ENCODE results near the gene RET. TPM values are rescaled to one million over a fixed set of nuclear protein-coding genes. Genes with fewer than 3 reads are reported as not detected.
"Not testable (repeated sequence)": the region's sequence is repeated elsewhere in the genome, so short reads cannot be mapped to it uniquely, and the experiment has no call there.

Gene RET
- total RNA-seq, 1 donor from 2014 or later, result 1.1 TPM

DNA sequence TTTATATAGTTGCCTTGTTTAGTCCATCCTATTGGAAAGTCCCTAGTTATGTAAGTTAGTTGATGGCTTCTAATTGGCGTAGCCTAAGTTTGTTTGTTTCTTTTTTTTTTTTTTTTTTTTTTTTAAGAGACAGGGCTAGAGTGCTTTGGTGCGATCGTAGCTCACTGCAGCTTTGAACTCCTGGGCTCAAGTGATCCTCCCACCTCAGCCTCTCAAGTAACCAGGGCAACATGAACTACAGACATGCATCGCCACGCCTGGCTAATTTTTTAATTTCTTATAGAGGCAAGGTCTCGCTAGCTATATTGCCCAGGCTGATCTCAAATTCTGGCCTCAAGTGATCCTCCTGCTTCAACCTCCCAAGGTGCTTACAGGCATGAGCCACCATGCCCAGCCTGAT lies 68.4 kb downstream of the RET start:
- H2AFZ ChIP-seq (ENCODE audit: low read depth, low read length), result no peak overlapping the region
- H3K27ac ChIP-seq (ENCODE audit: low read depth, low read length), result no peak overlapping the region
- H3K9ac ChIP-seq (ENCODE audit: low read length), result no peak overlapping the region
- no peak for FAIRE-seq
- H3K36me3 Mint-ChIP-seq (ENCODE audit: low read depth, unreplicated experiment), result no peaks in the 10 kb centered on the region
- DNase-seq (ENCODE audit: low read depth), result no peak
- H3K4me2 ChIP-seq (ENCODE audit: low read length), result no peak overlapping the region
- peaks cover 93% of the 10 kb centered on the region for H3K79me2 ChIP-seq (ENCODE audit: insufficient read depth, low read length)
- no peaks in the 10 kb centered on the region for H3K27me3 Mint-ChIP-seq (ENCODE audit: low read depth, unreplicated experiment)
- peaks cover 8% of the 10 kb centered on the region for H3K4me1 Mint-ChIP-seq (ENCODE audit: low read depth, unreplicated experiment)
- no peak overlapping the region for H3K4me3 ChIP-seq (ENCODE audit: insufficient read depth, low read depth, low read length)
- H3K9me3 Mint-ChIP-seq (ENCODE audit: unreplicated experiment), result no peaks in the 10 kb centered on the region
- peaks cover 85% of the 10 kb centered on the region for H4K20me1 ChIP-seq (ENCODE audit: insufficient read depth, low read length)
- TF ChIP-seq EZH2 (IDR thresholded peaks at IDR 0.05; ENCODE audit: insufficient read depth, low read length), result no peak
- TF ChIP-seq, protein P1, sequence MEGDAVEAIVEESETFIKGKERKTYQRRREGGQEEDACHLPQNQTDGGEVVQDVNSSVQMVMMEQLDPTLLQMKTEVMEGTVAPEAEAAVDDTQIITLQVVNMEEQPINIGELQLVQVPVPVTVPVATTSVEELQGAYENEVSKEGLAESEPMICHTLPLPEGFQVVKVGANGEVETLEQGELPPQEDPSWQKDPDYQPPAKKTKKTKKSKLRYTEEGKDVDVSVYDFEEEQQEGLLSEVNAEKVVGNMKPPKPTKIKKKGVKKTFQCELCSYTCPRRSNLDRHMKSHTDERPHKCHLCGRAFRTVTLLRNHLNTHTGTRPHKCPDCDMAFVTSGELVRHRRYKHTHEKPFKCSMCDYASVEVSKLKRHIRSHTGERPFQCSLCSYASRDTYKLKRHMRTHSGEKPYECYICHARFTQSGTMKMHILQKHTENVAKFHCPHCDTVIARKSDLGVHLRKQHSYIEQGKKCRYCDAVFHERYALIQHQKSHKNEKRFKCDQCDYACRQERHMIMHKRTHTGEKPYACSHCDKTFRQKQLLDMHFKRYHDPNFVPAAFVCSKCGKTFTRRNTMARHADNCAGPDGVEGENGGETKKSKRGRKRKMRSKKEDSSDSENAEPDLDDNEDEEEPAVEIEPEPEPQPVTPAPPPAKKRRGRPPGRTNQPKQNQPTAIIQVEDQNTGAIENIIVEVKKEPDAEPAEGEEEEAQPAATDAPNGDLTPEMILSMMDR (IDR thresholded peaks at IDR 0.05; ENCODE audit: insufficient read depth, low read depth, low read length), result no peak
- no peak overlapping the region for H3K4me3 Mint-ChIP-seq (ENCODE audit: unreplicated experiment)
- H3K27ac Mint-ChIP-seq (ENCODE audit: unreplicated experiment), result no peak overlapping the region
- H3K4me1 ChIP-seq (ENCODE audit: insufficient read depth, low read length), result peaks cover 5% of the 10 kb centered on the region
- peaks cover 3% of the 10 kb centered on the region for H3K27me3 ChIP-seq (ENCODE audit: insufficient read depth, low read length)
- no peaks in the 10 kb centered on the region for H3K9me3 ChIP-seq (ENCODE audit: insufficient read depth, low read depth, low read length)
- H3K36me3 ChIP-seq (ENCODE audit: insufficient read depth, low read length), result no peaks in the 10 kb centered on the region

DNA sequence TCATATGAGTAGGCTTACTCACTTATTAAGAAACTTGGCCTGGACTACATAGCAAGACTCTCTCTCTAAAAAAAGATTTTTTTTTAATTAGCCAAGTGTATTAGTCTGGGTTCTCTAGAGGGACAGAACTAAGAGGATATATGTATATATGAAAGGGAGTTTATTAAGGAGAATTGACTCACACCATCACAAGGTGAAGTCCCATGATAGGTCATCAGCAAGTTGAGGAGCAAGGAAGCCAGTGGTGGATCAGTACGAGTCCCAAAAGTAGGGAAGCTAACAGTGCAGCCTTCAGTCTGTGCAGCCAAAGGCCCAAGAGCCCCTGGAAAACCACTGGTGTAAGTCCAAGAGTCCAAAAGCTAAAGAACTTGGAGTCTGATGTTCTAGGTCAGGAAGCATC lies 69.1 kb downstream of the RET start:
- not testable (repeated sequence) for H3K9ac ChIP-seq (ENCODE audit: low read length); H3K9me3 ChIP-seq (ENCODE audit: insufficient read depth, low read depth, low read length); H3K4me1 Mint-ChIP-seq (ENCODE audit: low read depth, unreplicated experiment); H3K4me3 ChIP-seq (ENCODE audit: insufficient read depth, low read depth, low read length); H2AFZ ChIP-seq (ENCODE audit: low read depth, low read length); H3K4me2 ChIP-seq (ENCODE audit: low read length); DNase-seq (ENCODE audit: low read depth); H3K4me3 Mint-ChIP-seq (ENCODE audit: unreplicated experiment); H3K36me3 ChIP-seq (ENCODE audit: insufficient read depth, low read length); H3K27me3 ChIP-seq (ENCODE audit: insufficient read depth, low read length); H3K4me1 ChIP-seq (ENCODE audit: insufficient read depth, low read length); FAIRE-seq; H3K9me3 Mint-ChIP-seq (ENCODE audit: unreplicated experiment); H3K27ac Mint-ChIP-seq (ENCODE audit: unreplicated experiment); H3K27ac ChIP-seq (ENCODE audit: low read depth, low read length); H3K27me3 Mint-ChIP-seq (ENCODE audit: low read depth, unreplicated experiment); H3K36me3 Mint-ChIP-seq (ENCODE audit: low read depth, unreplicated experiment)
- Histone ChIP-seq H3K79me2 (ENCODE audit: insufficient read depth, low read length) (peaks cover 95% of the 10 kb centered on the region), H4K20me1 (ENCODE audit: insufficient read depth, low read length) (peaks cover 88% of the 10 kb centered on the region)

DNA sequence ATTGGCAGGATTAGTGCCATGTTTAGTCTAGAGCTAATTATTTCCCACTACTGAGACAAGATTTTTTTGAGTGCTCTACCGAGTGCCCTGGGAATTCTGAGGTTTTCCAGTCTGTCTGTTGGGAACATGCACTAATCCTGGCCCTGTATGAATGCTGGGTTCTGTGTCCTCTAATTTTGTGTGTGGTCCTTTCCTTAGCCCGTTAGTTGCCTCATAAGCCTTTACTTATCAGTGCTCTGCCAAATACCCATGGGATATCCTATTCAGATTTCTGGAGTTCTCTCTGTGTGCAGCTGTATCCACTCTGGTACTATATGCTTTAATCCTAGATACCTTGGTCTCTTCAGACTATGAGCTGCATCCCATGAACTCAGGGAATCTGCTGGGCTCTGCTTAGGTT lies 74.5 kb downstream of the RET start:
- no peak overlapping the region for H3K4me3 Mint-ChIP-seq (ENCODE audit: unreplicated experiment)
- no peaks in the 10 kb centered on the region for H3K27me3 ChIP-seq (ENCODE audit: insufficient read depth, low read length)
- peaks cover 8% of the 10 kb centered on the region for H3K4me1 Mint-ChIP-seq (ENCODE audit: low read depth, unreplicated experiment)
- H3K27ac Mint-ChIP-seq (ENCODE audit: unreplicated experiment), result no peak overlapping the region
- FAIRE-seq (no peak), DNase-seq (ENCODE audit: low read depth) (no peak)
- no peaks in the 10 kb centered on the region for H3K27me3 Mint-ChIP-seq (ENCODE audit: low read depth, unreplicated experiment)
- H3K4me3 ChIP-seq (ENCODE audit: insufficient read depth, low read depth, low read length), result no peak overlapping the region
- peaks cover 96% of the 10 kb centered on the region for H3K79me2 ChIP-seq (ENCODE audit: insufficient read depth, low read length)
- H3K9me3 ChIP-seq (ENCODE audit: insufficient read depth, low read depth, low read length), result no peaks in the 10 kb centered on the region
- H4K20me1 ChIP-seq (ENCODE audit: insufficient read depth, low read length), result peaks cover 75% of the 10 kb centered on the region
- H2AFZ ChIP-seq (ENCODE audit: low read depth, low read length), result no peak overlapping the region
- no peaks in the 10 kb centered on the region for H3K9me3 Mint-ChIP-seq (ENCODE audit: unreplicated experiment)
- no peaks in the 10 kb centered on the region for H3K36me3 Mint-ChIP-seq (ENCODE audit: low read depth, unreplicated experiment)
- TF ChIP-seq, protein P1 (IDR thresholded peaks at IDR 0.05; ENCODE audit: insufficient read depth, low read depth, low read length), result no peak
- TF ChIP-seq EZH2 (IDR thresholded peaks at IDR 0.05; ENCODE audit: insufficient read depth, low read length), result no peak
- no peak overlapping the region for H3K4me2 ChIP-seq (ENCODE audit: low read length)
- no peaks in the 10 kb centered on the region for H3K36me3 ChIP-seq (ENCODE audit: insufficient read depth, low read length)
- H3K9ac ChIP-seq (ENCODE audit: low read length), result no peak overlapping the region
- H3K27ac ChIP-seq (ENCODE audit: low read depth, low read length), result no peak overlapping the region
- no peaks in the 10 kb centered on the region for H3K4me1 ChIP-seq (ENCODE audit: insufficient read depth, low read length)
